BLaER1 treated with 17β-estradiol and CSF1 and Interleukin-3, amounts not matched to agents 10 nM and 100 nM (cell line): ENCODE data around the gene DGCR6L.
A peak's percentile ranks its signal among the peaks of the same experiment; 100 is the strongest.
"Not testable (repeated sequence)": the region's sequence is repeated elsewhere in the genome, so short reads cannot be mapped to it uniquely, and the experiment has no call there.

Experiments used
- H3K27ac ChIP-seq, 11 experiments: shearing (Covaris generic); formaldehyde crosslinking; 2 replicates each; pipeline ENCODE4 v1.8.1; 2022
- H3K27me3 ChIP-seq, 11 experiments: shearing (Covaris generic); formaldehyde crosslinking; 2 replicates each; pipeline ENCODE4 v1.8.1; 2022
- H3K36me3 ChIP-seq, 11 experiments: shearing (Covaris generic); formaldehyde crosslinking; 2 replicates each; pipeline ENCODE4 v1.8.1; 2022
- H3K4me1 ChIP-seq, 10 experiments: shearing (Covaris generic); formaldehyde crosslinking; 2 replicates each; pipeline ENCODE4 v1.8.1; 2022
- H3K4me2 ChIP-seq, 11 experiments: shearing (Covaris generic); formaldehyde crosslinking; 2 replicates each; pipeline ENCODE4 v1.8.1; 2022
- H3K4me3 ChIP-seq, 10 experiments: shearing (Covaris generic); formaldehyde crosslinking; 2 replicates each; pipeline ENCODE4 v1.8.1; 2022
- H3K9ac ChIP-seq, 11 experiments: shearing (Covaris generic); formaldehyde crosslinking; 2 replicates each; pipeline ENCODE4 v1.8.1; 2022
- H3K9me3 ChIP-seq, 11 experiments: shearing (Covaris generic); formaldehyde crosslinking; replicated peaks in 1 of 11; 2 replicates each; pipeline ENCODE4 v1.8.1; 2022
- H4K20me1 ChIP-seq, 11 experiments: shearing (Covaris generic); formaldehyde crosslinking; 2 replicates each; pipeline ENCODE4 v1.8.1; 2022
- Cebpa-rat ChIP-seq, 11 experiments: shearing (Covaris generic); IDR thresholded peaks; 2 replicates each; pipeline ENCODE4 v1.8.1; 2022

The DGCR6L gene

GRCh38 chr22:20319041-20319744 lies 667 bp downstream of the DGCR6L start:
- Histone ChIP-seq H3K27ac (peak overlapping the region; percentile 26 to 91 (median 80); a peak in 18 of 22 replicates), H3K9me3 (peaks cover 0 to 3% (median 0%) of the 10 kb centered on the region in 11 experiments; a peak in 3 of 22 replicates), H3K4me1 (peaks cover 57 to 79% (median 72%) of the 10 kb centered on the region in 10 experiments), H3K9ac (peak overlapping the region; percentile 85 to 96 (median 89)), H3K36me3 (peaks cover 0 to 12% (median 0%) of the 10 kb centered on the region in 11 experiments; a peak in 1 of 22 replicates), H3K27me3 (no peaks in the 10 kb centered on the region), H3K4me3 (peak overlapping the region; percentile 86 to 97 (median 95)), H4K20me1 (peaks cover 8 to 34% (median 24%) of the 10 kb centered on the region in 11 experiments; a peak in 16 of 22 replicates), H3K4me2 (peak overlapping the region; percentile 92 to 99 (median 98))
- no peak for TF ChIP-seq Cebpa-rat (IDR thresholded peaks at IDR 0.05)

- H3K27ac ChIP-seq, H3K27me3 ChIP-seq, H3K9me3 ChIP-seq: not testable (repeated sequence)
- Histone ChIP-seq H3K4me3 (peak overlapping the region in 2 of 10 experiments; percentile 4 to 96; a peak in 2 of 20 replicates), H3K4me2 (peak overlapping the region; percentile 92 to 99 (median 98)), H4K20me1 (peaks cover 8 to 34% (median 24%) of the 10 kb centered on the region in 11 experiments; a peak in 16 of 22 replicates), H3K9ac (0 out of 22 replicates have a peak overlapping the region, but pooled peaks of 1 of the 11 experiments have one; percentile 28), H3K36me3 (peaks cover 0 to 12% (median 0%) of the 10 kb centered on the region in 11 experiments; a peak in 1 of 22 replicates), H3K4me1 (peaks cover 55 to 74% (median 67%) of the 10 kb centered on the region in 10 experiments)
Measured at GRCh38 chr22:20318043-20318688, 1.7 kb downstream of the DGCR6L start.

GRCh38 chr22:20317402-20318042 lies 2.3 kb downstream of the DGCR6L start:
- Histone ChIP-seq H3K27ac (peak overlapping the region in 4 of 11 experiments; percentile 7 to 49 (median 38); a peak in 3 of 22 replicates), H4K20me1 (peaks cover 8 to 34% (median 26%) of the 10 kb centered on the region in 11 experiments; a peak in 16 of 22 replicates), H3K36me3 (peaks cover 0 to 18% (median 0%) of the 10 kb centered on the region in 11 experiments; a peak in 3 of 22 replicates), H3K4me1 (peaks cover 48 to 73% (median 65%) of the 10 kb centered on the region in 10 experiments), H3K4me2 (peak overlapping the region; percentile 92 to 99 (median 98)), H3K9ac (peak overlapping the region in 4 of 11 experiments; percentile 29 to 45 (median 32); a peak in 5 of 22 replicates)
- not testable (repeated sequence) for H3K4me3 ChIP-seq, H3K9me3 ChIP-seq, H3K27me3 ChIP-seq

GRCh38 chr22:20316844-20317401 lies 2.9 kb downstream of the DGCR6L start:
- TF ChIP-seq Cebpa-rat (IDR thresholded peaks at IDR 0.05) = no peak
- Histone ChIP-seq H3K4me3 (no peak overlapping the region; a peak in 1 of 20 replicates), H3K9me3 (no peaks in the 10 kb centered on the region), H3K36me3 (peaks cover 0 to 21% (median 0%) of the 10 kb centered on the region in 11 experiments; a peak in 3 of 22 replicates), H3K27ac (peak overlapping the region in 5 of 11 experiments; percentile 7 to 49 (median 38); a peak in 5 of 22 replicates), H3K27me3 (no peaks in the 10 kb centered on the region), H3K4me1 (peaks cover 46 to 76% (median 65%) of the 10 kb centered on the region in 10 experiments), H3K9ac (peak overlapping the region in 8 of 11 experiments; percentile 19 to 45 (median 29); a peak in 11 of 22 replicates), H4K20me1 (peaks cover 8 to 34% (median 26%) of the 10 kb centered on the region in 11 experiments; a peak in 16 of 22 replicates), H3K4me2 (peak overlapping the region; percentile 92 to 99 (median 98))

GRCh38 chr22:20316217-20316843 lies 3.5 kb downstream of the DGCR6L start:
- Histone ChIP-seq H3K9me3 (no peaks in the 10 kb centered on the region), H4K20me1 (peaks cover 8 to 34% (median 26%) of the 10 kb centered on the region in 11 experiments; a peak in 16 of 22 replicates), H3K27ac (peak overlapping the region in 6 of 11 experiments; percentile 7 to 49 (median 30); a peak in 6 of 22 replicates), H3K4me1 (peaks cover 40 to 74% (median 60%) of the 10 kb centered on the region in 10 experiments), H3K9ac (peak overlapping the region in 9 of 11 experiments; percentile 19 to 45 (median 29); a peak in 11 of 22 replicates), H3K36me3 (peaks cover 0 to 21% (median 0%) of the 10 kb centered on the region in 11 experiments; a peak in 3 of 22 replicates), H3K4me2 (peak overlapping the region; percentile 92 to 99 (median 98); a peak in 20 of 22 replicates), H3K4me3 (no peak overlapping the region; a peak in 1 of 20 replicates), H3K27me3 (no peaks in the 10 kb centered on the region)
- no peak for TF ChIP-seq Cebpa-rat (IDR thresholded peaks at IDR 0.05)

GRCh38 chr22:20315337-20316216 lies 4.3 kb downstream of the DGCR6L start:
- Histone ChIP-seq H3K9me3 (no peaks in the 10 kb centered on the region), H3K4me3 (no peak overlapping the region), H4K20me1 (peaks cover 8 to 34% (median 26%) of the 10 kb centered on the region in 11 experiments; a peak in 16 of 22 replicates), H3K27ac (peak overlapping the region in 5 of 11 experiments; percentile 4 to 49 (median 9); a peak in 3 of 22 replicates), H3K9ac (peak overlapping the region in 9 of 11 experiments; percentile 19 to 56 (median 41); a peak in 9 of 22 replicates), H3K27me3 (no peaks in the 10 kb centered on the region), H3K4me2 (peak overlapping the region in 10 of 11 experiments; percentile 12 to 99 (median 98); a peak in 17 of 22 replicates), H3K36me3 (peaks cover 0 to 21% (median 0%) of the 10 kb centered on the region in 11 experiments; a peak in 3 of 22 replicates), H3K4me1 (peaks cover 32 to 67% (median 53%) of the 10 kb centered on the region in 10 experiments)
- TF ChIP-seq Cebpa-rat (IDR thresholded peaks at IDR 0.05) = no peak

- not testable (repeated sequence) for H3K27ac ChIP-seq, H3K9me3 ChIP-seq, H3K4me3 ChIP-seq, H3K27me3 ChIP-seq
- peaks cover 8 to 34% (median 26%) of the 10 kb centered on the region in 11 experiments; a peak in 16 of 22 replicates for H4K20me1 ChIP-seq
- peak overlapping the region in 4 of 11 experiments; percentile 94 to 99 (median 99); a peak in 8 of 22 replicates for H3K4me2 ChIP-seq
- H3K36me3 ChIP-seq = peaks cover 0 to 21% (median 0%) of the 10 kb centered on the region in 11 experiments; a peak in 3 of 22 replicates
- H3K4me1 ChIP-seq = peaks cover 32 to 63% (median 50%) of the 10 kb centered on the region in 10 experiments
- H3K9ac ChIP-seq = peak overlapping the region in 2 of 11 experiments; percentile 42 to 52; a peak in 4 of 22 replicates
Measured at GRCh38 chr22:20314741-20315336, 5.0 kb downstream of the DGCR6L start.

GRCh38 chr22:20314206-20314605 lies 5.7 kb downstream of the DGCR6L start:
- not testable (repeated sequence) for H3K4me3 ChIP-seq
- H3K4me1 ChIP-seq = peaks cover 31 to 64% (median 50%) of the 10 kb centered on the region in 10 experiments

GRCh38 chr22:20313306-20314077 lies 6.4 kb downstream of the DGCR6L start:
- not testable (repeated sequence) for H3K27ac ChIP-seq
- H4K20me1 ChIP-seq = peaks cover 8 to 31% (median 19%) of the 10 kb centered on the region in 11 experiments; a peak in 16 of 22 replicates

More at GRCh38 chr22:20314206-20314605, 5.7 kb downstream of the DGCR6L start:
- H3K27ac ChIP-seq, H3K4me2 ChIP-seq, H3K27me3 ChIP-seq, H3K9me3 ChIP-seq, H3K9ac ChIP-seq: not testable (repeated sequence)
- Histone ChIP-seq H4K20me1 (peaks cover 8 to 32% (median 24%) of the 10 kb centered on the region in 11 experiments; a peak in 16 of 22 replicates), H3K36me3 (peaks cover 0 to 21% (median 0%) of the 10 kb centered on the region in 11 experiments; a peak in 3 of 22 replicates)

More at GRCh38 chr22:20313306-20314077, 6.4 kb downstream of the DGCR6L start:
- not testable (repeated sequence) for H3K4me2 ChIP-seq, H3K27me3 ChIP-seq, H3K9me3 ChIP-seq, H3K4me3 ChIP-seq, H3K9ac ChIP-seq
- H3K4me1 ChIP-seq = peaks cover 24 to 64% (median 50%) of the 10 kb centered on the region in 10 experiments
- peaks cover 0 to 21% (median 0%) of the 10 kb centered on the region in 11 experiments; a peak in 3 of 22 replicates for H3K36me3 ChIP-seq
